Endothelial cell of umbilical vein (primary cell): ENCODE results near the gene TLE3. TPM values are rescaled to one million over a fixed set of nuclear protein-coding genes. Genes with fewer than 3 reads are reported as not detected.

ENCODE experiments used
- BruUV-seq: library from RNA; stranded (reverse); fragments of 400-500 nt; replicated peaks from 2 replicates; lab custom pipeline; 2021; lab: Mats Ljungman, UMichigan
- CTCF ChIA-PET: fragments of 300-600, 350-600 bp; sonication (Branson Sonifier 250); formaldehyde crosslinking; loops from one replicate; lab custom pipeline; 2021; ENCODE audit warnings: antibody characterized with exemption, inconsistent platforms; lab: Charles Lee
- POLR2A ChIA-PET: fragments of 300-600, 350-600 bp; sonication (Branson Sonifier 250); formaldehyde crosslinking; loops from one replicate; lab custom pipeline; 2021; ENCODE audit warnings: antibody characterized with exemption, inconsistent platforms; lab: Charles Lee
- DNase-seq: peaks from one replicate; pipeline ENCODE4 v3.0.0-alpha.2; 2011; ENCODE audit warnings: low read depth, low spot score
- FAIRE-seq: peaks from 2 replicates; lab custom pipeline; 2011; peaks lifted over from hg19 to GRCh38; lab: Jason Lieb, UNC
- H2AFZ ChIP-seq: 2 replicates; pipeline ENCODE4 v1.6.0; 2012; ENCODE audit warnings: low read depth, low read length, control low read depth, inconsistent platforms
- H3K27ac ChIP-seq: 2 replicates; pipeline ENCODE4 v1.5.1; 2011; ENCODE audit warnings: low read depth, mild to moderate bottlenecking, control low read depth, low read length, moderate library complexity; ENCODE audit not compliant: insufficient read depth
- H3K27me3 ChIP-seq, 2 experiments: 2 replicates each; pipeline versions ENCODE4 v1.6.0 to v1.6.1; 2011; ENCODE audit warnings: low read length in 2 of 2, mixed read lengths in 1 of 2; ENCODE audit not compliant: control insufficient read depth in 2 of 2, insufficient read depth in 2 of 2
- H3K36me3 ChIP-seq, 2 experiments: 2 replicates in 1 of 2; 3 replicates in 1 of 2; pipeline ENCODE4 v1.5.1; 2011; ENCODE audit warnings: low read length in 2 of 2, mild to moderate bottlenecking in 1 of 2, moderate library complexity in 1 of 2; ENCODE audit not compliant: control insufficient read depth in 2 of 2, insufficient read depth in 2 of 2; ENCODE audit errors: extremely low read depth in 1 of 2
- H3K4me1 ChIP-seq: 3 replicates; pipeline ENCODE4 v1.5.1; 2011; ENCODE audit warnings: mild to moderate bottlenecking, low read length; ENCODE audit not compliant: control insufficient read depth, insufficient read depth; ENCODE audit errors: extremely low read depth
- H3K4me2 ChIP-seq: 2 replicates; pipeline ENCODE4 v1.6.1; 2011; ENCODE audit warnings: low read length, control low read depth, mixed read lengths; ENCODE audit not compliant: insufficient read depth
- H3K4me3 ChIP-seq, 3 experiments: fragments of 200-600 bp in 1 of 3; sonication (generic), shearing (Covaris generic) in 1 of 3; replicated peaks in 1 of 3; 2 replicates each; pipeline ENCODE4 v1.5.1; 2011 to 2016; ENCODE audit warnings: control low read depth in 3 of 3, low read length in 3 of 3, mild to moderate bottlenecking in 2 of 3, inconsistent platforms in 1 of 3, low read depth in 1 of 3, moderate library complexity in 1 of 3; ENCODE audit not compliant: insufficient read depth in 1 of 3
- H3K79me2 ChIP-seq: 2 replicates; pipeline ENCODE4 v1.6.0; 2012; ENCODE audit warnings: low read length, inconsistent platforms; ENCODE audit not compliant: control insufficient read depth, insufficient read depth
- H3K9ac ChIP-seq: replicated peaks from 2 replicates; pipeline ENCODE3; 2011; ENCODE audit warnings: low read length, control low read depth; ENCODE audit not compliant: insufficient read depth; ENCODE audit errors: extremely low read depth
- H3K9me1 ChIP-seq: replicated peaks from 3 replicates; pipeline ENCODE4 v1.6.0; 2011; ENCODE audit warnings: mild to moderate bottlenecking, low read length; ENCODE audit not compliant: control insufficient read depth, insufficient read depth; ENCODE audit errors: extremely low read depth
- H3K9me3 ChIP-seq: replicated peaks from 2 replicates; pipeline ENCODE4 v1.5.1; 2012; ENCODE audit warnings: low read length, inconsistent platforms; ENCODE audit not compliant: control insufficient read depth, insufficient read depth
- H4K20me1 ChIP-seq: replicated peaks from 2 replicates; pipeline ENCODE3; 2011; ENCODE audit warnings: mild to moderate bottlenecking, low read length; ENCODE audit not compliant: control insufficient read depth, insufficient read depth; ENCODE audit errors: extremely low read depth
- CTCF ChIP-seq, 2 donors: IDR thresholded peaks; 1 replicate in 1 of 2; 2 replicates in 1 of 2; pipeline ENCODE4 v1.5.1; 2011; ENCODE audit warnings: low read length in 2 of 2, mild to moderate bottlenecking in 2 of 2, moderate library complexity in 2 of 2, control low read depth in 1 of 2, inconsistent platforms in 1 of 2, low read depth in 1 of 2; ENCODE audit not compliant: insufficient read depth in 1 of 2; ENCODE audit errors: extremely low read depth in 1 of 2
- EZH2 ChIP-seq: IDR thresholded peaks from 2 replicates; pipeline ENCODE4 v1.6.1; 2012; ENCODE audit warnings: borderline replicate concordance, low read depth, mild to moderate bottlenecking, moderate library complexity, low read length, inconsistent platforms; ENCODE audit not compliant: severe bottlenecking
- FOS ChIP-seq: IDR thresholded peaks from 2 replicates; pipeline ENCODE4 v1.6.1; 2011; ENCODE audit warnings: mild to moderate bottlenecking, low read length, moderate library complexity, borderline replicate concordance; ENCODE audit not compliant: insufficient read depth
- GATA2 ChIP-seq: IDR thresholded peaks from 2 replicates; pipeline ENCODE4 v1.7.0; 2011; ENCODE audit warnings: low read depth, mild to moderate bottlenecking, moderate library complexity, mixed read lengths, low read length; ENCODE audit not compliant: insufficient read length, insufficient read depth
- JUN ChIP-seq: IDR thresholded peaks from 2 replicates; pipeline ENCODE4 v1.6.1; 2011; ENCODE audit warnings: borderline replicate concordance, low read depth; ENCODE audit not compliant: insufficient read length, insufficient read depth
- MAX ChIP-seq: IDR thresholded peaks from 2 replicates; pipeline ENCODE4 v1.6.1; 2011; ENCODE audit not compliant: insufficient read depth, insufficient read length
- MYC ChIP-seq: IDR thresholded peaks from one replicate; pipeline ENCODE4 v1.6.1; 2011; ENCODE audit warnings: mild to moderate bottlenecking, low read depth, low read length
- POLR2A ChIP-seq: IDR thresholded peaks from 2 replicates; pipeline ENCODE4 v1.6.1; 2012; ENCODE audit warnings: low read depth, mild to moderate bottlenecking, control low read depth, low read length
- POLR2AphosphoS5 ChIP-seq: IDR thresholded peaks from 2 replicates; pipeline ENCODE4 v1.6.1; 2012; ENCODE audit warnings: low read depth, mild to moderate bottlenecking, control low read depth, low read length, moderate library complexity; ENCODE audit not compliant: insufficient read depth
- dilution Hi-C: fragments of 300-500 bp; cut with MboI; formaldehyde crosslinking; loops from one replicate; pipeline ENCODE4 v1.15.0; 2019; ENCODE audit warnings: low sequenced_read_pairs; ENCODE audit not compliant: extremely low pct_ligation_motif_present
- intact Hi-C: fragments of 100-400 bp; cut with micrococcal nuclease; formaldehyde crosslinking; loops from one replicate; pipeline ENCODE4 v1.10.0; 2022
- polyA plus RNA-seq, 4 experiments: library from polyadenylated mRNA; depleted of rRNA in 3 of 4; stranded (reverse) in 3 of 4; unstranded in 1 of 4; fragments of >200 nt; gene quantifications; 2 replicates each; pipeline versions ENCODE4 v1.2.1 to v1.2.3, GENCODE V29; 2011 to 2012; ENCODE audit warnings: missing spikeins in 1 of 4
- total RNA-seq: library from RNA; stranded (reverse); gene quantifications from 2 replicates; pipeline ENCODE4 v1.2.3, GENCODE V29; 2021

The TLE3 gene
- total and polyA plus RNA-seq, 2 donors (not counting 3 experiments of a cell fraction or from before 2014, with no cell fraction given): 40.5 to 56.9 TPM

- no peak overlapping the region for H3K27ac ChIP-seq
- H3K27me3 ChIP-seq: no peaks in the 10 kb centered on the region
- DNase-seq (no peak), FAIRE-seq (no peak)
- dilution Hi-C loops: no loop called here
- no peaks in the 10 kb centered on the region for H3K9me3 ChIP-seq
- H3K9me1 ChIP-seq: no peaks in the 10 kb centered on the region
- H3K4me3 ChIP-seq: no peak overlapping the region
- no peak overlapping the region for H3K4me2 ChIP-seq
- CTCF ChIA-PET: no interaction called here
- H3K9ac ChIP-seq: no peak overlapping the region
- POLR2A ChIA-PET: no interaction called here
- no peak overlapping the region for H2AFZ ChIP-seq
- BruUV-seq: no TSS peak
- TF ChIP-seq POLR2A: no peak
- TF ChIP-seq MAX: no peak
- TF ChIP-seq GATA2: no peak
- no peak for TF ChIP-seq EZH2
- no peak for TF ChIP-seq CTCF (IDR thresholded peaks at IDR 0.05; ENCODE audit: extremely low read depth in 1 of 2, insufficient read depth in 1 of 2, low read depth in 1 of 2, low read length in 2 of 2)
- no peak for TF ChIP-seq POLR2AphosphoS5
- no peak for TF ChIP-seq FOS
- TF ChIP-seq JUN: no peak
- no peak for TF ChIP-seq MYC
- H3K4me1 ChIP-seq: peaks cover 6% of the 10 kb centered on the region
- H3K36me3 ChIP-seq: peaks cover 16 to 64% of the 10 kb centered on the region in 2 experiments
- no peaks in the 10 kb centered on the region for H4K20me1 ChIP-seq
- intact Hi-C loops: no loop called here
- H3K79me2 ChIP-seq: peaks cover 9% of the 10 kb centered on the region
These were observed 30.7 kb downstream of the TLE3 start for GRCh38 chr15:70067011-70067410.
